HG03432 (cell line): ENCODE measurements around the gene ANKS1B.
"Not testable (repeated sequence)": the region's sequence is repeated elsewhere in the genome, so short reads cannot be mapped to it uniquely, and the experiment has no call there.

Experiments used
- ATAC-seq: cut with Tn5 transposase; IDR thresholded peaks from one replicate; pipeline ENCODE4 v1.9.1; 2021; ENCODE audit warnings: mild to moderate bottlenecking, moderate library complexity; ENCODE audit not compliant: unreplicated experiment

The ANKS1B gene

GRCh38 chr12:99036566-99036965, 948.2 kb downstream of the ANKS1B start:
- ATAC-seq = no peak

- ATAC-seq = peak; percentile 56
Measured at GRCh38 chr12:99035803-99036202, 948.9 kb downstream of the ANKS1B start.

- not testable (repeated sequence) for ATAC-seq
Measured at GRCh38 chr12:99034201-99034600, 950.5 kb downstream of the ANKS1B start.

GRCh38 chr12:99029511-99030271, 955.0 kb downstream of the ANKS1B start:
- no peak for ATAC-seq

GRCh38 chr12:99027461-99027860, 957.3 kb downstream of the ANKS1B start:
- no peak for ATAC-seq

- ATAC-seq = no peak
Measured at GRCh38 chr12:99027055-99027393, 957.7 kb downstream of the ANKS1B start.

- ATAC-seq = peak; percentile 71
Measured at GRCh38 chr12:99026332-99027054, 958.2 kb downstream of the ANKS1B start.

- ATAC-seq = peak; percentile 44
Measured at GRCh38 chr12:99024870-99025269, 959.9 kb downstream of the ANKS1B start.

- no peak for ATAC-seq
Measured at GRCh38 chr12:99024191-99024590, 960.5 kb downstream of the ANKS1B start.

GRCh38 chr12:99020871-99021270, 963.9 kb downstream of the ANKS1B start:
- no peak for ATAC-seq

- ATAC-seq = no peak
Measured at GRCh38 chr12:99019798-99020197, 964.9 kb downstream of the ANKS1B start.

GRCh38 chr12:99017971-99018370, 966.8 kb downstream of the ANKS1B start:
- no peak for ATAC-seq

- no peak for ATAC-seq
Measured at GRCh38 chr12:99009654-99010296, 975.0 kb downstream of the ANKS1B start.

GRCh38 chr12:99005601-99006000, 979.1 kb downstream of the ANKS1B start:
- no peak for ATAC-seq

GRCh38 chr12:99004799-99005466, 979.8 kb downstream of the ANKS1B start:
- no peak for ATAC-seq

GRCh38 chr12:99002731-99003130, 982.0 kb downstream of the ANKS1B start:
- ATAC-seq = no peak

- ATAC-seq = no peak
Measured at GRCh38 chr12:99002156-99002555, 982.6 kb downstream of the ANKS1B start.

GRCh38 chr12:98999559-98999958, 985.2 kb downstream of the ANKS1B start:
- ATAC-seq = no peak

GRCh38 chr12:98998697-98999299, 985.9 kb downstream of the ANKS1B start:
- peak; percentile 88 for ATAC-seq

GRCh38 chr12:98997899-98998298, 986.8 kb downstream of the ANKS1B start:
- ATAC-seq = no peak

GRCh38 chr12:98990648-98991047, 994.1 kb downstream of the ANKS1B start:
- ATAC-seq = no peak
